ENCODE data around the gene LSS. TPM values are rescaled to one million over a fixed set of nuclear protein-coding genes. Genes with fewer than 3 reads are reported as not detected.

The LSS gene
- total and polyA plus RNA-seq, 2 of the 8 experiments (the other 6 are each of a cell fraction or from before 2014, with no cell fraction given): 96.1 to 123 TPM

GRCh38 chr21:46178961-46179360, 49.6 kb downstream of the LSS start:
- Histone ChIP-seq H4K20me1 (replicated peaks in 1 of 2; ENCODE audit: control insufficient read depth in 1 of 2, insufficient read depth in 2 of 2, low read length in 2 of 2) (peaks cover 0 to 11% of the 10 kb centered on the region in 2 experiments), H2BK20ac (ENCODE audit: low read length) (no peak overlapping the region), H3K4me3 (ENCODE audit: extremely low read depth in 1 of 4, insufficient read depth in 2 of 4, low read depth in 3 of 4, low read length in 4 of 4) (no peak overlapping the region), H3K18ac (ENCODE audit: extremely low read depth, low read length) (no peak overlapping the region), H3K9me3 (ENCODE audit: insufficient read depth in 2 of 2, low read depth in 1 of 2, low read length in 1 of 2) (no peaks in the 10 kb centered on the region), H3K27ac (ENCODE audit: low read depth, low read length) (no peak overlapping the region), H3K4me1 (replicated peaks in 1 of 4; ENCODE audit: control insufficient read depth in 3 of 4, insufficient read depth in 4 of 4, low read length in 3 of 4) (peaks cover 0 to 20% (median 9%) of the 10 kb centered on the region in 4 experiments; a peak in 5 of 7 replicates), H3K14ac (ENCODE audit: insufficient read length) (no peak overlapping the region), H4K8ac (ENCODE audit: extremely low read depth, insufficient read depth, low read length) (no peak overlapping the region), H3K79me2 (ENCODE audit: control insufficient read depth in 1 of 2, insufficient read depth in 2 of 2, low read length in 2 of 2) (peaks cover 0 to 35% of the 10 kb centered on the region in 2 experiments; a peak in 2 of 4 replicates), H2BK15ac (ENCODE audit: low read length) (no peak overlapping the region), H3K27me3 (replicated peaks in 1 of 4; ENCODE audit: control insufficient read depth in 3 of 4, extremely low read depth in 1 of 4, insufficient read depth in 3 of 4, low read length in 3 of 4) (no peaks in the 10 kb centered on the region), H3K36me3 (ENCODE audit: control insufficient read depth in 2 of 4, insufficient read depth in 4 of 4, low read length in 3 of 4) (peaks cover 0 to 2% (median 0%) of the 10 kb centered on the region in 4 experiments; a peak in 1 of 8 replicates), H4K5ac (ENCODE audit: insufficient read length, low read depth, low read length) (no peak overlapping the region), H3K56ac (replicated peaks; ENCODE audit: insufficient read length, low read depth, low read length) (no peak overlapping the region), H3K23me2 (ENCODE audit: low read depth, low read length) (peaks cover 2% of the 10 kb centered on the region; the same call in 1 of the 2 replicates), H3K9ac (replicated peaks in 1 of 4; ENCODE audit: extremely low read depth in 1 of 4, low read depth in 3 of 4, low read length in 3 of 4) (no peak overlapping the region), H2AK5ac (ENCODE audit: low read depth, low read length) (no peak overlapping the region), H2BK12ac (ENCODE audit: low read depth, low read length) (no peak overlapping the region), H3K79me1 (ENCODE audit: low read depth, low read length) (peaks cover 5% of the 10 kb centered on the region; the same call in 1 of the 2 replicates), H3K4me2 (ENCODE audit: insufficient read depth in 1 of 2, low read depth in 2 of 2, low read length in 2 of 2) (no peak overlapping the region), H2BK5ac (ENCODE audit: low read depth, low read length) (no peak overlapping the region), H3K4ac (replicated peaks; ENCODE audit: insufficient read length, low read depth, low read length) (no peak overlapping the region), H3K23ac (ENCODE audit: insufficient read length) (no peak overlapping the region), H4K91ac (replicated peaks; ENCODE audit: insufficient read length, low read length) (no peak overlapping the region), H2AFZ (ENCODE audit: low read length) (no peak overlapping the region), H2BK120ac (replicated peaks; ENCODE audit: low read depth, low read length) (no peak overlapping the region)
- no peak for FAIRE-seq
- TF ChIP-seq RNF2 (IDR thresholded peaks at IDR 0.05; ENCODE audit: borderline replicate concordance, low read depth, low read length, missing control alignments, poor library complexity, severe bottlenecking): no peak
- no peak for TF ChIP-seq SIN3A (conservative IDR thresholded peaks at IDR 0.05 in 1 of 2, IDR thresholded peaks at IDR 0.05 in 1 of 2; ENCODE audit: low read depth in 1 of 2, low read length in 2 of 2)
- TF ChIP-seq HDAC2 (IDR thresholded peaks at IDR 0.05; ENCODE audit: borderline replicate concordance in 1 of 2, low read depth in 2 of 2, low read length in 2 of 2): no peak
- TF ChIP-seq EZH2 (IDR thresholded peaks at IDR 0.05; ENCODE audit: low read depth, low read length, severe bottlenecking): no peak
- TF ChIP-seq RXRA (IDR thresholded peaks at IDR 0.05; ENCODE audit: insufficient read depth, low read depth, low read length): no peak
- TF ChIP-seq SP1 (IDR thresholded peaks at IDR 0.05; ENCODE audit: low read depth, low read length): no peak
- no peak for TF ChIP-seq POU5F1 (IDR thresholded peaks at IDR 0.05; ENCODE audit: low read depth, low read length)
- TF ChIP-seq MAX (IDR thresholded peaks at IDR 0.05): no peak
- no peak for TF ChIP-seq TAF1 (IDR thresholded peaks at IDR 0.05; ENCODE audit: low read depth, low read length)
- ChIA-PET CTCF (ENCODE audit: partially characterized antibody) (interaction anchor here (0.6 to 2.5 kb wide), 2 partner anchors 26 to 899 kb away, joined by 4 to 8 read pairs; no protein-coding TSS in a partner anchor), POLR2A (ENCODE audit: partially characterized antibody) (interaction anchor here (1.5 kb wide), 1 partner anchor 119 kb away, joined by 3 read pairs; no protein-coding TSS in a partner anchor)
- DNase-seq (ENCODE audit: low read depth in 1 of 2, low spot score in 2 of 2): no peak
- WGBS, 2 experiments (ENCODE audit: extremely low coverage in 1 of 2, insufficient coverage in 1 of 2, insufficient read length in 1 of 2, insufficient replicate concordance in 2 of 2, low coverage in 1 of 2, low lambda C conversion rate in 2 of 2, missing lambda C conversion rate in 1 of 2): 90% methylated on average over 4 of the region's 4 CpGs; no CpG with 5 or more reads in 1 of the 2 experiments

All from H1 (cell line).